ENCODE results near the gene ZFYVE21. TPM values are rescaled to one million over a fixed set of nuclear protein-coding genes. Genes with fewer than 3 reads are reported as not detected.

Gene ZFYVE21
- total RNA-seq, 1 experiment from 2014 or later, result 45.7 TPM

DNA sequence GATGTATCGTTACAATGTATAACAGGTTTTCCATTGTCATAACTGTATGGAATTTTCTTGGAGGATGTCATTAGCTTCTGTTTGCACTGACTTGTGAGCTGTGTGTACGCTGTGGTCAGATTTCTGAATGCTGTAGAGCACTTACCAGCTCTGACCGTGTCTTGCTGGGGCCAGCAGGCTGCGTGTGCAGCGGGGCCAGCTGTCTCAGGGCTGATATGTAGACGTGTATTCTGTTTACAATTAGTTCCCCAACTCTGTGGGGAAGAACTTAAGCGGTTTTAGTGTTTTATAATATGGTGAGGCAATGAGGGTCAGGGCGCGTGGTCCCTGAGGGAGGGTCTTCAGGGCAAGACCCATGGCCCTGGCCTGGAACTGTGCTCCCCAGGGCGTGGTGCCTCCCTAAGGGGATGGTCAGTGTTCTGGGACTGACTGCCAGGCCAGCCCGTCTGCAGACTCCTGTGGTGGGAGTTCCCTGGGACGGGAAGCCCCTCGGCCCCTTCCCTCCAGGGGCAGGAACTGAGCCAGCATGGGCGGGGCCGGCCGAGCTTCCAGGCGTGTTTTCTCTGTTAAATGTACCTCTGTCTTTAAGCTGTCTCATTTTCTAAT, 19.0 kb upstream of the ZFYVE21 start:
- H3K27ac Mint-ChIP-seq (ENCODE audit: unreplicated experiment), result no peak overlapping the region
- no peak for DNase-seq
- no peaks in the 10 kb centered on the region for H3K9me3 Mint-ChIP-seq (ENCODE audit: low read depth, unreplicated experiment)
- H3K27me3 Mint-ChIP-seq (ENCODE audit: unreplicated experiment), result no peaks in the 10 kb centered on the region
- CTCF ChIA-PET, result interaction anchor here (0.6 kb wide), 1 partner anchor 14 kb away, joined by 5 read pairs; no protein-coding TSS in a partner anchor
- TF ChIP-seq, protein P1, sequence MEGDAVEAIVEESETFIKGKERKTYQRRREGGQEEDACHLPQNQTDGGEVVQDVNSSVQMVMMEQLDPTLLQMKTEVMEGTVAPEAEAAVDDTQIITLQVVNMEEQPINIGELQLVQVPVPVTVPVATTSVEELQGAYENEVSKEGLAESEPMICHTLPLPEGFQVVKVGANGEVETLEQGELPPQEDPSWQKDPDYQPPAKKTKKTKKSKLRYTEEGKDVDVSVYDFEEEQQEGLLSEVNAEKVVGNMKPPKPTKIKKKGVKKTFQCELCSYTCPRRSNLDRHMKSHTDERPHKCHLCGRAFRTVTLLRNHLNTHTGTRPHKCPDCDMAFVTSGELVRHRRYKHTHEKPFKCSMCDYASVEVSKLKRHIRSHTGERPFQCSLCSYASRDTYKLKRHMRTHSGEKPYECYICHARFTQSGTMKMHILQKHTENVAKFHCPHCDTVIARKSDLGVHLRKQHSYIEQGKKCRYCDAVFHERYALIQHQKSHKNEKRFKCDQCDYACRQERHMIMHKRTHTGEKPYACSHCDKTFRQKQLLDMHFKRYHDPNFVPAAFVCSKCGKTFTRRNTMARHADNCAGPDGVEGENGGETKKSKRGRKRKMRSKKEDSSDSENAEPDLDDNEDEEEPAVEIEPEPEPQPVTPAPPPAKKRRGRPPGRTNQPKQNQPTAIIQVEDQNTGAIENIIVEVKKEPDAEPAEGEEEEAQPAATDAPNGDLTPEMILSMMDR (IDR thresholded peaks at IDR 0.05; ENCODE audit: unreplicated experiment), result no peak
- no peaks in the 10 kb centered on the region for H3K4me1 Mint-ChIP-seq (ENCODE audit: low read depth, unreplicated experiment)
- intact Hi-C loops (cut with micrococcal nuclease; ENCODE audit: unreplicated experiment), result no loop called here
- H3K36me3 Mint-ChIP-seq (ENCODE audit: insufficient read depth, unreplicated experiment), result peaks cover 42% of the 10 kb centered on the region
- H3K4me3 Mint-ChIP-seq (ENCODE audit: low read depth, unreplicated experiment), result no peak overlapping the region
- BruUV-seq (replicated peaks), result no TSS peak

DNA sequence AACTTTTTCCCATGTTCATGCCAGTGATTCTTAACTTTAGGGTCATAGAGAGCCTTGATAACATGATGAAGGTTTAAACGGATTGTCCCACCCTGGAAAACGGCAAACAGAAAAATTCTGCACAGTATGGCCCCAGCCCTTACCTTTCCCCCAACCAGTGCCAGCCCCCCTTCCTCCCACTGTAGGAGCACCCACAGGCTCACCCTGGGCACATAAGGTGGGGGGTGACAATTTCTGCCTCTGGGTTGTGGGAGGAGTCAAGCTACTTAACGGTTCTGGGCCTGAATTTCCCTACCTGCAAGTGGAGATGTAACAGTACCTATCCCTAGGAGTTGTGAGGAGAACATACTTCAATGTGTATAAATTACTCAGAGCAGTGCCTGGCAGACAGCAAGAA, 18.4 kb upstream of the ZFYVE21 start:
- no peaks in the 10 kb centered on the region for H3K9me3 Mint-ChIP-seq (ENCODE audit: low read depth, unreplicated experiment)
- DNase-seq, result no peak
- BruUV-seq (replicated peaks), result no TSS peak
- CTCF ChIA-PET, result interaction anchor here (0.6 kb wide), 1 partner anchor 15 kb away, joined by 5 read pairs; no protein-coding TSS in a partner anchor
- H3K36me3 Mint-ChIP-seq (ENCODE audit: insufficient read depth, unreplicated experiment), result peaks cover 48% of the 10 kb centered on the region
- H3K4me3 Mint-ChIP-seq (ENCODE audit: low read depth, unreplicated experiment), result no peak overlapping the region
- no peak overlapping the region for H3K27ac Mint-ChIP-seq (ENCODE audit: unreplicated experiment)
- intact Hi-C loops (cut with micrococcal nuclease; ENCODE audit: unreplicated experiment), result no loop called here
- TF ChIP-seq, protein P1 (IDR thresholded peaks at IDR 0.05; ENCODE audit: unreplicated experiment), result no peak
- H3K4me1 Mint-ChIP-seq (ENCODE audit: low read depth, unreplicated experiment), result no peaks in the 10 kb centered on the region
- H3K27me3 Mint-ChIP-seq (ENCODE audit: unreplicated experiment), result no peaks in the 10 kb centered on the region

DNA sequence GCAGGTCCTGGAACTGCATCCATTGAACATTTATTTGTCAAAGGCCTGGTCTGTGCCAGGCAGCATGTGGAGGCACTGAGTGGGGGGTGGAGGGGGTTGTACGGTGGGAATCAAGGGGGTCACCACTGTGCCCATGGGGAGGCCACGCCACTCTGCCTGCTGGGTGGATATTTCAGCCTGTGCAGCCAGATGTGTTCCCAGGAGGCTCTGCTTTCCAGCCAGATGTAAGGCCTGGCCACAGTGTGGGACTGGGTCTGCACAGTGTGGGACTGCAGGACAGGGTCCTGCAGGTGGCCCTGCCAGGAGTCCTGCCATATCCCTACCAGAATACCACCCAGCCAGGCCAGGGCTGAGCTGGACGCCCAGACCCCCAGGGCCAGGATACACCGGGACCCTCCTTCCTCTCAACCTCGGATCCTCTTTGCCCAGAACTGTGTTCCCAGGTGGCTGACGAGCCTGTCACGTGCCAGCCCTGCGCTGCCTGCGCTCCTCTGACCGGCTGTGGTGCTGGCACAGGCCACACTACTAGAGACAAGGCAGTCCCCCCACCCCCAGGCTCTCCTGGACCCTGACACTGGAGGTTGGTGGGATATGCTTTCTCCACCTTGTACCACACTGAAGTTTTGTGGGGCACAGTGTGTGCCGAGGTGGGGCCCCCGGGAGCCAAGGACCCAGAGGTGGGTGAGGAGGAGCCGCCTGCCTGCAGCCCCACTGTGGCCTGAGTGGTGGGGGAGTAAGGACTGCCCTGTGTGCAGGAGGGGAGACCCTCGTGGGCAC, 17.8 kb upstream of the ZFYVE21 start:
- no peak for DNase-seq

DNA sequence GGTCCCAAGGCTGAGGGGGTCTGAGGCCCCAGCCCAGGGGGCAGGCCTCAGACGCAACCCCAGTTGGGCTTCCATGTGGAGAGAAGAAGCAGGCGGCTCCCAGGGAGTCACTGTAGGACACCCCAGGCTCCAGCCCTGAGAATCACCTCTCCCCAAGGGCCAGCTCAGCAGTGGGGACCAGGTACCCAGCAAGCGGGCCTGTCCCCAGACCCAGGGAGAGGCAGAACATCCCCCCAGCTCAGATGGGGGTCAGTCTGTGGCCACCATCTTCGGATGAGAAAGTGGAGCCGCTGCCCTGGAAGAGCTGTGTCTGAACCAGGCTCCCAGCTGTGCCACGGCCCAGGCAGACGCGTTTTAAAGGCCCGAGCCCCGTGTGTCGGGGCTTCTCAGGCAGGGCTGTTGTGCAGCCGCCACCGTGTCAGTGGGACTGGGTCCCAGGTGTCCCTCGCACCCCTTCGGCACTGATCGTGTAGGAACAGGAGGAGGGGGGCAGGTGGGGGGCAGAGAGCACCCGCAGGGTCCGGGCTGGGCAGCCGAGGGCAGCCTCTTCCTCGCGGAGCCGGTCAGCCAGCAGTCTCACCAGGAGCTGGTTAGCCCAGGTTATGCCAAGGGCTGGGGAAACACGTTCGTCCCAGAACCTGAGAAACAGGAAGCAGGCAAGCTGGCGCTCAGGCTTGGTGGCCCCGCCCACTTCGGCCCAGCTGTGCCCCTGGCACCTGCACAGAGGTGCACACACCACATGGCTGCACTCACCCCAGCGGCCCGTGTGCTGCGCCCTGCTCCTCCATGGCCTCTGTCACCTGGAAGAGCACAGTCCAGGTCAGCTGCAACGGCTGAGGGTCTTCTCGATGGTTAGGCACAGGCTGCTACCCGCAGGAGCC, 17.0 kb upstream of the ZFYVE21 start:
- Mint-ChIP-seq H3K27me3 (ENCODE audit: unreplicated experiment) (no peaks in the 10 kb centered on the region), H3K4me1 (ENCODE audit: low read depth, unreplicated experiment) (no peaks in the 10 kb centered on the region), H3K27ac (ENCODE audit: unreplicated experiment) (no peak overlapping the region), H3K4me3 (ENCODE audit: low read depth, unreplicated experiment) (no peak overlapping the region), H3K36me3 (ENCODE audit: insufficient read depth, unreplicated experiment) (peaks cover 61% of the 10 kb centered on the region), H3K9me3 (ENCODE audit: low read depth, unreplicated experiment) (no peaks in the 10 kb centered on the region)
- BruUV-seq (replicated peaks), result no TSS peak
- no peak for DNase-seq
- TF ChIP-seq, protein P1 (IDR thresholded peaks at IDR 0.05; ENCODE audit: unreplicated experiment), result no peak
- intact Hi-C loops (cut with micrococcal nuclease; ENCODE audit: unreplicated experiment), result no loop called here
- CTCF ChIA-PET, result no interaction called here

More for the DNA sequence above, 17.8 kb upstream of the ZFYVE21 start:
- intact Hi-C loops (cut with micrococcal nuclease; ENCODE audit: unreplicated experiment), result no loop called here
- H3K4me1 Mint-ChIP-seq (ENCODE audit: low read depth, unreplicated experiment), result no peaks in the 10 kb centered on the region
- BruUV-seq (replicated peaks), result no TSS peak
- H3K36me3 Mint-ChIP-seq (ENCODE audit: insufficient read depth, unreplicated experiment), result peaks cover 54% of the 10 kb centered on the region
- no peak overlapping the region for H3K4me3 Mint-ChIP-seq (ENCODE audit: low read depth, unreplicated experiment)
- no peaks in the 10 kb centered on the region for H3K9me3 Mint-ChIP-seq (ENCODE audit: low read depth, unreplicated experiment)
- no peaks in the 10 kb centered on the region for H3K27me3 Mint-ChIP-seq (ENCODE audit: unreplicated experiment)
- TF ChIP-seq, protein P1 (IDR thresholded peaks at IDR 0.05; ENCODE audit: unreplicated experiment), result no peak
- CTCF ChIA-PET, result no interaction called here
- H3K27ac Mint-ChIP-seq (ENCODE audit: unreplicated experiment), result no peak overlapping the region
